ENCODE data around the gene COL17A1. TPM values are rescaled to one million over a fixed set of nuclear protein-coding genes. Genes with fewer than 3 reads are reported as not detected.

Gene COL17A1
- total RNA-seq, 2 donors from 2014 or later = 3.6 TPM; not detected in 1

- TF ChIP-seq POLR2A (IDR thresholded peaks at IDR 0.05) = no peak
- TF ChIP-seq, protein P1, sequence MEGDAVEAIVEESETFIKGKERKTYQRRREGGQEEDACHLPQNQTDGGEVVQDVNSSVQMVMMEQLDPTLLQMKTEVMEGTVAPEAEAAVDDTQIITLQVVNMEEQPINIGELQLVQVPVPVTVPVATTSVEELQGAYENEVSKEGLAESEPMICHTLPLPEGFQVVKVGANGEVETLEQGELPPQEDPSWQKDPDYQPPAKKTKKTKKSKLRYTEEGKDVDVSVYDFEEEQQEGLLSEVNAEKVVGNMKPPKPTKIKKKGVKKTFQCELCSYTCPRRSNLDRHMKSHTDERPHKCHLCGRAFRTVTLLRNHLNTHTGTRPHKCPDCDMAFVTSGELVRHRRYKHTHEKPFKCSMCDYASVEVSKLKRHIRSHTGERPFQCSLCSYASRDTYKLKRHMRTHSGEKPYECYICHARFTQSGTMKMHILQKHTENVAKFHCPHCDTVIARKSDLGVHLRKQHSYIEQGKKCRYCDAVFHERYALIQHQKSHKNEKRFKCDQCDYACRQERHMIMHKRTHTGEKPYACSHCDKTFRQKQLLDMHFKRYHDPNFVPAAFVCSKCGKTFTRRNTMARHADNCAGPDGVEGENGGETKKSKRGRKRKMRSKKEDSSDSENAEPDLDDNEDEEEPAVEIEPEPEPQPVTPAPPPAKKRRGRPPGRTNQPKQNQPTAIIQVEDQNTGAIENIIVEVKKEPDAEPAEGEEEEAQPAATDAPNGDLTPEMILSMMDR (IDR thresholded peaks at IDR 0.05) = no peak
- Histone ChIP-seq H3K4me3 (no peak overlapping the region), H3K4me1 (no peaks in the 10 kb centered on the region), H3K36me3 (replicated peaks in 1 of 2; ENCODE audit: insufficient read depth in 1 of 2, low read depth in 2 of 2) (no peaks in the 10 kb centered on the region), H3K27ac (no peak overlapping the region), H3K9me3 (no peaks in the 10 kb centered on the region), H3K27me3 (no peaks in the 10 kb centered on the region)
- DNase-seq = no peak
- intact Hi-C loops (cut with DNase I) = no loop called here
- no peak for ATAC-seq
Observed at GRCh38 chr10:104099941-104100340, 14.3 kb upstream of the COL17A1 start.

- no peak overlapping the region for H3K4me3 ChIP-seq
- DNase-seq = no peak
- intact Hi-C loops (cut with DNase I) = no loop called here
- H3K27ac ChIP-seq = no peak overlapping the region
- H3K4me1 ChIP-seq = no peaks in the 10 kb centered on the region
- no peak for TF ChIP-seq POLR2A (IDR thresholded peaks at IDR 0.05)
- TF ChIP-seq, protein P1 (IDR thresholded peaks at IDR 0.05) = no peak
- no peaks in the 10 kb centered on the region for H3K36me3 ChIP-seq (replicated peaks in 1 of 2; ENCODE audit: insufficient read depth in 1 of 2, low read depth in 2 of 2)
- WGBS, 2 donors = 75 to 76% methylated on average over 3 of the region's 3 CpGs
- H3K9me3 ChIP-seq = no peaks in the 10 kb centered on the region
- no peak for ATAC-seq
- no peaks in the 10 kb centered on the region for H3K27me3 ChIP-seq
Observed at GRCh38 chr10:104099269-104099668, 13.6 kb upstream of the COL17A1 start.

- ATAC-seq (no peak), DNase-seq (no peak)
- no peak overlapping the region for H3K27ac ChIP-seq
- H3K9me3 ChIP-seq = no peaks in the 10 kb centered on the region
- no peak overlapping the region for H3K4me3 ChIP-seq
- H3K27me3 ChIP-seq = no peaks in the 10 kb centered on the region
- WGBS, 2 donors = 83 to 87% methylated on average over 4 of the region's 4 CpGs
- intact Hi-C loops (cut with DNase I) = no loop called here
- no peaks in the 10 kb centered on the region for H3K4me1 ChIP-seq
- TF ChIP-seq POLR2A (IDR thresholded peaks at IDR 0.05) = no peak
- TF ChIP-seq, protein P1 (IDR thresholded peaks at IDR 0.05) = no peak
- no peaks in the 10 kb centered on the region for H3K36me3 ChIP-seq (replicated peaks in 1 of 2; ENCODE audit: insufficient read depth in 1 of 2, low read depth in 2 of 2)
Observed at GRCh38 chr10:104098358-104098925, 12.8 kb upstream of the COL17A1 start.

- H3K27me3 ChIP-seq = no peaks in the 10 kb centered on the region
- DNase-seq = no peak
- H3K4me1 ChIP-seq = no peaks in the 10 kb centered on the region
- H3K27ac ChIP-seq = no peak overlapping the region
- TF ChIP-seq POLR2A (IDR thresholded peaks at IDR 0.05) = no peak
- TF ChIP-seq, protein P1 (IDR thresholded peaks at IDR 0.05) = no peak
- no peaks in the 10 kb centered on the region for H3K36me3 ChIP-seq (replicated peaks in 1 of 2; ENCODE audit: insufficient read depth in 1 of 2, low read depth in 2 of 2)
- no peak for ATAC-seq
- H3K9me3 ChIP-seq = no peaks in the 10 kb centered on the region
- intact Hi-C loops (cut with DNase I) = no loop called here
- H3K4me3 ChIP-seq = no peak overlapping the region
- 76 to 87% methylated on average over 2 of the region's 2 CpGs for whole genome bisulfite sequencing, 2 donors
Observed at GRCh38 chr10:104096692-104097091, 11.0 kb upstream of the COL17A1 start.

DNA sequence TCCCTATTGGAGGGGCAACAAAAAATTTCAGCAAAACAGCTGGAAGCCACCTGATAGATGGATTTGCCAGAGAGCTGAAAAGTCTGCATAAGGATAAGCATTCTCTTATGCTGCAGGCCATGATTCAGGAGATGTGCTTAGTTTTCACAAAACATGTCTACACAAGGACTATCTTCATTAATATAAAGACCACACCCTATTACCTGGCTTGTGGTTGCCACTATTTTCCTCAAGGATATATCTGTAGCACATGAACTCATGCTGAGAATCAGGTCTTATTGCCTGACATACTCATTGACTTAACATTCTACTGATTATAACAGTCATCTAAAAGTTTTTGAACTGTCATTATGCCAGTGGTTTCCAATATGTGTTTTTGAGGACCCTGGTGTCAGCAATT, 7.1 kb upstream of the COL17A1 start:
- no peak overlapping the region for H3K27ac ChIP-seq
- ATAC-seq = no peak
- no peak overlapping the region for H3K4me3 ChIP-seq
- H3K36me3 ChIP-seq (replicated peaks in 1 of 2; ENCODE audit: insufficient read depth in 1 of 2, low read depth in 2 of 2) = no peaks in the 10 kb centered on the region
- intact Hi-C loops (cut with DNase I) = no loop called here
- DNase-seq = no peak
- no peaks in the 10 kb centered on the region for H3K27me3 ChIP-seq
- H3K9me3 ChIP-seq = no peaks in the 10 kb centered on the region
- H3K4me1 ChIP-seq = no peaks in the 10 kb centered on the region
- no peak for TF ChIP-seq POLR2A (IDR thresholded peaks at IDR 0.05)
- TF ChIP-seq, protein P1 (IDR thresholded peaks at IDR 0.05) = no peak
